Ovary (tissue), 9 donors: ENCODE data around the gene ITGB2. TPM values are rescaled to one million over a fixed set of nuclear protein-coding genes. Genes with fewer than 3 reads are reported as not detected.

Experiments used
- DNase-seq, 5 donors: peaks; one replicate each; pipeline ENCODE4 v3.0.0-alpha.2; 2019 to 2020
- H3K27ac ChIP-seq, 2 donors: fragments of 200-600 bp; one replicate each; pipeline versions ENCODE4 v1.5.1 to v1.8.0; 2019 to 2022
- H3K27me3 ChIP-seq: fragments of 200-600 bp; one replicate; pipeline ENCODE4 v1.8.0; 2022
- H3K36me3 ChIP-seq: fragments of 200-600 bp; sonication (generic); one replicate; pipeline ENCODE4 v1.5.1; 2019
- H3K4me1 ChIP-seq: one replicate; pipeline ENCODE4 v1.8.1; 2013; ENCODE audit warnings: mild to moderate bottlenecking, moderate library complexity; ENCODE audit not compliant: insufficient read depth
- H3K4me3 ChIP-seq: fragments of 200-600 bp; sonication (generic); one replicate; pipeline ENCODE4 v1.5.1; 2017
- H3K9me3 ChIP-seq, 2 donors: fragments of 200-600 bp in 1 of 2; sonication (generic) in 1 of 2; one replicate each; pipeline versions ENCODE4 v1.5.1 to v1.8.1; 2013 to 2019; ENCODE audit warnings: mild to moderate bottlenecking in 1 of 2, moderate library complexity in 1 of 2
- EP300 ChIP-seq: sonication (generic); formaldehyde crosslinking; IDR thresholded peaks from one replicate; pipeline ENCODE4 v1.6.1; 2017; ENCODE audit warnings: antibody characterized with exemption
- POLR2A ChIP-seq: fragments of 450-650 bp; IDR thresholded peaks from one replicate; pipeline ENCODE4 v1.6.1; 2017; ENCODE audit warnings: antibody characterized with exemption, mild to moderate bottlenecking, moderate library complexity
- WGBS, 3 donors: extraction: QIAGEN DNeasy Blood & Tissue Kit in 1 of 3; methylation state at CpG; one replicate each; pipeline versions ENCODE4 v1.1.5 to v1.1.7; 2013 to 2017; 5-methylcytosine and 5-hydroxymethylcytosine counted together
- intact Hi-C, 4 donors: fragments of 100-400 bp; cut with DNase I; formaldehyde crosslinking; loops; one replicate each; pipeline versions ENCODE4 v1.11.0 to v1.15.1; 2022 to 2023
- polyA plus RNA-seq, 2 donors: library from polyadenylated mRNA; stranded (reverse); fragments of 200-250 nt in 1 of 2; fragments of 350-450 nt in 1 of 2; fragmentation: Illumina TruSeq in 1 of 2; extraction: RNeasy Lipid Tissue Mini Kit (QIAGEN cat#74804) in 1 of 2; gene quantifications; one replicate each; pipeline ENCODE4 v1.2.3, GENCODE V29; 2013 to 2014
- total RNA-seq, 7 donors: library from RNA; depleted of rRNA in 2 of 7; stranded (reverse); fragments of >200 nt in 2 of 7; fragmentation: NEBNext Ultra II Directional in 3 of 7; extraction: Animal tissue kit (Norgen Biotek cat#: 25700) in 3 of 7; gene quantifications; one replicate each; pipeline versions ENCODE4 v1.1.0 to v1.2.4, GENCODE V29; 2016 to 2023
- TF ChIP-seq, protein P1 (sequence below), 3 donors: fragments of 450-650 bp in 2 of 3; fragments of 200-600 bp in 1 of 3; IDR thresholded peaks; one replicate each; pipeline versions ENCODE4 v1.5.1 to v1.8.0; 2016 to 2022; ENCODE audit warnings: antibody characterized with exemption in 3 of 3, mild to moderate bottlenecking in 1 of 3
- donor health status: DM: no; HTN: no; CAD: no; lungs with moderate emphysema.
- donor health status: DM: no; HTN: no; CAD: no.
- donor health status: Bipolar disorder and iron deficiency.
- donor health status: DM: yes; HTN: yes; CAD: no.
- donor health status: DM: no; HTN: no; CAD: no.
- donor health status: DM: yes; HTN: yes; CAD: no.

Gene ITGB2
- total and polyA plus RNA-seq, 9 donors = 9.6 to 58.3 (median 17.6) TPM

GRCh38 chr21:44949779-44950198 lies 29.1 kb upstream of the ITGB2 start:
- Histone ChIP-seq H3K9me3 (no peaks in the 10 kb centered on the region), H3K4me1 (no peaks in the 10 kb centered on the region), H3K4me3 (no peak overlapping the region), H3K27me3 (no peaks in the 10 kb centered on the region), H3K27ac (no peak overlapping the region), H3K36me3 (no peaks in the 10 kb centered on the region)
- DNase-seq = peak; percentile 85 to 92 (median 89)
- WGBS, 3 donors = 9 to 20% (median 15%) methylated on average over 10 of the region's 10 CpGs
- no peak for TF ChIP-seq POLR2A
- TF ChIP-seq, protein P1, sequence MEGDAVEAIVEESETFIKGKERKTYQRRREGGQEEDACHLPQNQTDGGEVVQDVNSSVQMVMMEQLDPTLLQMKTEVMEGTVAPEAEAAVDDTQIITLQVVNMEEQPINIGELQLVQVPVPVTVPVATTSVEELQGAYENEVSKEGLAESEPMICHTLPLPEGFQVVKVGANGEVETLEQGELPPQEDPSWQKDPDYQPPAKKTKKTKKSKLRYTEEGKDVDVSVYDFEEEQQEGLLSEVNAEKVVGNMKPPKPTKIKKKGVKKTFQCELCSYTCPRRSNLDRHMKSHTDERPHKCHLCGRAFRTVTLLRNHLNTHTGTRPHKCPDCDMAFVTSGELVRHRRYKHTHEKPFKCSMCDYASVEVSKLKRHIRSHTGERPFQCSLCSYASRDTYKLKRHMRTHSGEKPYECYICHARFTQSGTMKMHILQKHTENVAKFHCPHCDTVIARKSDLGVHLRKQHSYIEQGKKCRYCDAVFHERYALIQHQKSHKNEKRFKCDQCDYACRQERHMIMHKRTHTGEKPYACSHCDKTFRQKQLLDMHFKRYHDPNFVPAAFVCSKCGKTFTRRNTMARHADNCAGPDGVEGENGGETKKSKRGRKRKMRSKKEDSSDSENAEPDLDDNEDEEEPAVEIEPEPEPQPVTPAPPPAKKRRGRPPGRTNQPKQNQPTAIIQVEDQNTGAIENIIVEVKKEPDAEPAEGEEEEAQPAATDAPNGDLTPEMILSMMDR (IDR thresholded peaks at IDR 0.05) = peak; percentile 79 to 91 (median 86)
- TF ChIP-seq EP300 = no peak
- intact Hi-C loops = loop anchor here (1.0 to 10.0 kb wide), 7 partner anchors 85 to 495 kb away; partner anchors contain the start of gene POFUT2 (in 1 of the 4)

- TF ChIP-seq EP300 (no peak), POLR2A (no peak)
- TF ChIP-seq, protein P1 (IDR thresholded peaks at IDR 0.05) = no peak
- WGBS, 3 donors = 71 to 82% (median 72%) methylated on average over 29 to 30 of the region's 30 CpGs
Measured at GRCh38 chr21:44949161-44949778, 28.6 kb upstream of the ITGB2 start.

DNA sequence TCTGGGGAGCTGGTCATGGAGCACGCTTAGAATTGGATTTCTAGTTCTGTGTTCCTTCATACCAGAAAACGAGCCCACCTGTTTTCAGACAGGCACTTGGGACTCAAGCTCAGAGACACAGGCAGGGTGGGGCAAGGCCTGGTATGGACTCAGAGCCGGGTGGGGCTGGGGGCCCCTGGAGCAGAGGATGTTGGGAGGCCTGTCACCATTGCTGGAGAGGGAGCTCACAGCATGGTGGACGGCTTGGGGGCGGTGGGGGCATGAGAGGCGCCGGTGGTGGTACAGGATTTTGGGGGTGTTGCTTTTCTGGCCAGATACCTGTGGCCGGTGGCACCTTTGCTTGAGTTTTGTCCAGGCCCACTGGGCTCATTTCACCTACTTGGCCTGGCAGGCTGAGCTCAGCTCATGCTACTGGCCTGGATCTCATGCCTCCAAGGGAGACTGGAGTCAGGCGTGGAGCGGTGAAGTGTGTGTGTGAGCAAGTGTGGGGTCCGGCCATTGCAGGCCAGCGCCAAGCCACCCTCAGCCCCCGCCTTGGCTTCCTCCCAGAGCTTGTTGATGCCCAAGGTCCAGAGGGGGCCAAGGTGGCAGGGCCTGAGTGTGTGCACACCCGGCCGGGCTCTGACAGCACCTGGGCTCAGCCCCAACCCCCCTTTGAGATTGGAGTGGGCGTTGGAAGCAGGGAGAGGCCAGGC lies 27.9 kb upstream of the ITGB2 start:
- DNase-seq = no peak
- Histone ChIP-seq H3K4me3 (no peak overlapping the region), H3K9me3 (no peaks in the 10 kb centered on the region), H3K4me1 (no peaks in the 10 kb centered on the region), H3K36me3 (no peaks in the 10 kb centered on the region), H3K27me3 (no peaks in the 10 kb centered on the region), H3K27ac (no peak overlapping the region)
- WGBS, 3 donors = 82 to 87% (median 83%) methylated on average over 16 of the region's 16 CpGs
- intact Hi-C loops = loop anchor here in 3 of 4 donors (2.0 to 10.0 kb wide), 4 partner anchors 188 to 496 kb away; no protein-coding TSS in a partner anchor
- TF ChIP-seq, protein P1 (IDR thresholded peaks at IDR 0.05) = no peak
- TF ChIP-seq POLR2A = no peak
- TF ChIP-seq EP300 = no peak

More at GRCh38 chr21:44949161-44949778, 28.6 kb upstream of the ITGB2 start:
- H3K4me1 ChIP-seq = no peaks in the 10 kb centered on the region
- H3K27me3 ChIP-seq = no peaks in the 10 kb centered on the region
- H3K4me3 ChIP-seq = no peak overlapping the region
- H3K36me3 ChIP-seq = no peaks in the 10 kb centered on the region
- intact Hi-C loops = loop anchor here in 3 of 4 donors (2.0 to 10.0 kb wide), 4 partner anchors 188 to 496 kb away; no protein-coding TSS in a partner anchor
- H3K9me3 ChIP-seq = no peaks in the 10 kb centered on the region
- no peak for DNase-seq
- no peak overlapping the region for H3K27ac ChIP-seq

DNA sequence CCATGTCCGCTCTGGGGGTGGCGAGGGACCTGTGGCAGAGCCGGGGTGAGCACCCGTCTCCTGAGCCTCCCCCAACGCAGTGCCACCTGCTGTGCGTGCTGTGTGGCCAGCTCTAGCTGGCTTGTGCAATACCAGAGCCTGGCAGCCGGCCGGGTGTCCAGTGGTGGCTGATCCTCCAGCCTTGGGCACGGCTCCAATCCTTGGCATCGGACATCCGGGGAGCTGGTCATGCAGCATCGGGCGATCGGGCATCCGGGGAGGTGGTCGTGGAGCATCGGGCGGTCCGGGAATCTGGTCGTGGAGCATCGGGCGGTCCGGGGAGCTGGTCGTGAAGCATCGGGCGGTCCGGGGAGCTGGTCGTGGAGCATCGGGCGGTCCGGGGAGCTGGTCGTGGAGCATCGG lies 27.2 kb upstream of the ITGB2 start:
- WGBS, 3 donors = 89 to 94% (median 90%) methylated on average over 28 to 33 of the region's 33 CpGs
- DNase-seq = peak in 2 of 5 donors; percentile 43 to 49
- no peaks in the 10 kb centered on the region for H3K9me3 ChIP-seq
- no peak overlapping the region for H3K4me3 ChIP-seq
- no peaks in the 10 kb centered on the region for H3K4me1 ChIP-seq
- no peak overlapping the region for H3K27ac ChIP-seq
- H3K36me3 ChIP-seq = no peaks in the 10 kb centered on the region
- H3K27me3 ChIP-seq = no peaks in the 10 kb centered on the region
- no peak for TF ChIP-seq POLR2A
- TF ChIP-seq EP300 = no peak
- TF ChIP-seq, protein P1 (IDR thresholded peaks at IDR 0.05) = no peak
- intact Hi-C loops = loop anchor here in 3 of 4 donors (2.0 to 10.0 kb wide), 4 partner anchors 189 to 497 kb away; no protein-coding TSS in a partner anchor
